Lung (tissue), 13 donors: ENCODE data around the gene HLA-DMB. TPM values are rescaled to one million over a fixed set of nuclear protein-coding genes. Genes with fewer than 3 reads are reported as not detected.

ENCODE experiments used
- ATAC-seq: fragments of 200-7000 bp; cut with Tn5 transposase; one replicate; pipeline ENCODE4 v1.9.1; 2020; ENCODE audit warnings: moderate number of reproducible peaks; ENCODE audit not compliant: insufficient read depth, low FRiP score
- DNase-seq, 3 donors: peaks; one replicate each; pipeline ENCODE4 v3.0.0-alpha.2; 2013 to 2017
- H3K27ac ChIP-seq, 2 donors: one replicate each; pipeline ENCODE4 v1.5.1; 2013; ENCODE audit warnings: mild to moderate bottlenecking in 2 of 2, moderate library complexity in 2 of 2, control low read depth in 1 of 2, inconsistent platforms in 1 of 2, low read depth in 1 of 2, low read length in 1 of 2
- H3K27me3 ChIP-seq, 3 donors: one replicate each; pipeline ENCODE4 v1.5.1; 2013; ENCODE audit warnings: low read length in 2 of 3; ENCODE audit not compliant: control insufficient read depth in 3 of 3, insufficient read depth in 3 of 3
- H3K36me3 ChIP-seq, 4 donors: one replicate each; pipeline ENCODE4 v1.5.1; 2013; ENCODE audit warnings: low read length in 4 of 4, mild to moderate bottlenecking in 1 of 4, moderate library complexity in 1 of 4; ENCODE audit not compliant: control insufficient read depth in 4 of 4, insufficient read depth in 4 of 4
- H3K4me1 ChIP-seq, 5 donors: one replicate each; pipeline ENCODE4 v1.5.1; 2013; ENCODE audit warnings: low read length in 5 of 5, mild to moderate bottlenecking in 2 of 5, moderate library complexity in 1 of 5; ENCODE audit not compliant: control insufficient read depth in 5 of 5, insufficient read depth in 5 of 5
- H3K4me3 ChIP-seq: one replicate; pipeline ENCODE4 v1.5.1; 2013; ENCODE audit warnings: mild to moderate bottlenecking, control low read depth, moderate library complexity
- H3K9ac ChIP-seq, 2 donors: one replicate each; pipeline ENCODE4 v1.5.1; 2013; ENCODE audit warnings: low read length in 2 of 2, control low read depth in 1 of 2; ENCODE audit not compliant: insufficient read depth in 1 of 2
- H3K9me3 ChIP-seq, 4 donors: one replicate each; pipeline ENCODE4 v1.5.1; 2013; ENCODE audit warnings: low read length in 3 of 4, mild to moderate bottlenecking in 1 of 4, moderate library complexity in 1 of 4; ENCODE audit not compliant: control insufficient read depth in 4 of 4, insufficient read depth in 3 of 4
- CTCF ChIP-seq: IDR thresholded peaks from 2 replicates; pipeline ENCODE4 v1.5.1; 2012; ENCODE audit warnings: mild to moderate bottlenecking; ENCODE audit errors: control extremely low read depth, extremely low read depth
- WGBS, 2 donors: extraction: QIAGEN DNeasy Blood & Tissue Kit; methylation state at CpG; one replicate each; pipeline ENCODE4 v1.1.7; 2013; 5-methylcytosine and 5-hydroxymethylcytosine counted together
- polyA plus RNA-seq, 2 donors: library from polyadenylated mRNA; stranded (reverse); fragments of 200-250 nt; gene quantifications; one replicate each; pipeline ENCODE4 v1.2.1, GENCODE V29; 2013
- small RNA-seq: library from RNA; depleted of rRNA; stranded (forward); fragments of <200 nt; gene quantifications from one replicate; pipeline ENCODE3, GENCODE V24; 2014; ENCODE audit warnings: low replicate concordance
- total RNA-seq, 2 donors: library from RNA; depleted of rRNA in 1 of 2; stranded (reverse); fragments of >200 nt in 1 of 2; gene quantifications; one replicate each; pipeline ENCODE4 v1.2.1, GENCODE V29; 2014 to 2021
- donor health status: control.
- donor health status: control.
- donor health status: Bipolar disorder and iron deficiency.
- donor health status: healthy.
- donor health status: DM: yes; HTN: yes; CAD: no.

HLA-DMB gene
- total and polyA plus RNA-seq, 4 donors: 42.3 to 76.7 (median 51.1) TPM

DNA sequence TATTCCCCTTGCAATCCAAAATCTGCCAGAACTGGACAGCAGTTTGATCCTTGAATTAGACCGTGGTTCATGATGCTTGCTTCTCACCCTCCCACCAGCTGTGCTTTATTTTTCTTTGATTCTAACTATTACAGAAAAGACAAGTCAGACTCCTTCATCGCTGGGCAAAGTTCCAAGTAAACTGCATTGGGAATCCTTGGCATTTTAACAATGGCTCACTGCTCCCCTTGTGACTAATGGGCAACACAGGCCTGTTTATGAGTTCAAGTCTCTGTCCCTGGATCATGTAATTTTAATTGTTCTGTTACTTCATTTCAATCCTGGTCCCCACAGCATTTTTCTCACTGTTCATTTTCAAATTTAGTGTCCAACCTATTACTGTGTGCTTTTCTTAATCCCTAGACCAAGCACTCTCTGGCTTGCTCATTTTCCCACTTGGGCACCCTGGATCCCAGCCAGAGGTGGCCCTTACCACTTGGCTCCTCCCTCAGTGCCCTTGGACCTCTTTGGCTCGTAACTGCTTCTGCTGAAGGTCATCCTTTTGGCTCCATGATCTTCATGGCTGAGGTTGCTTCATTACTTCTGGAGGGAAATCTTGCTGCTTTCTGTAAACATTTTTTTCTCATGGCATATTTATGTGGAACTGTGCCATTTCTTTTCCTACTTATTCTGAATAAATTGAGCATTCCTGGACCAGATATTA lies 54.0 kb downstream of the HLA-DMB start:
- H3K36me3 ChIP-seq: no peaks in the 10 kb centered on the region
- no peak for ATAC-seq

GRCh38 chr6:32885698-32886286 lies 55.0 kb downstream of the HLA-DMB start:
- H3K9me3 ChIP-seq: no peaks in the 10 kb centered on the region
- H3K27me3 ChIP-seq: peaks cover 0 to 23% (median 17%) of the 10 kb centered on the region in 3 donors
- H3K4me1 ChIP-seq: peaks cover 0 to 13% (median 2%) of the 10 kb centered on the region in 5 donors
- WGBS, 2 donors: 45 to 54% methylated on average over 4 of the region's 4 CpGs
- no peaks in the 10 kb centered on the region for H3K36me3 ChIP-seq
- DNase-seq: peak in 2 of 3 donors; percentile 84 to 89
- H3K27ac ChIP-seq: no peak overlapping the region
- no peak overlapping the region for H3K4me3 ChIP-seq
- no peak for ATAC-seq
- H3K9ac ChIP-seq: no peak overlapping the region
- TF ChIP-seq CTCF: peak; percentile 75

More for the DNA sequence above, 54.0 kb downstream of the HLA-DMB start:
- Histone ChIP-seq H3K4me1 (peaks cover 0 to 13% (median 2%) of the 10 kb centered on the region in 5 donors), H3K9me3 (no peaks in the 10 kb centered on the region), H3K9ac (no peak overlapping the region), H3K4me3 (no peak overlapping the region), H3K27ac (no peak overlapping the region), H3K27me3 (peaks cover 0 to 14% (median 8%) of the 10 kb centered on the region in 3 donors)
- no peak for TF ChIP-seq CTCF
- peak; percentile 24 to 65 (median 51) for DNase-seq
- WGBS, 2 donors: 55 to 74% methylated on average over 3 of the region's 3 CpGs

Small RNA genes within 50 kb of the gene (small RNA-seq; reads per million reads assigned to genes)
- gene HLA-Z: not detected

Other genes starting within 250 kb of the HLA-DMB start
- 10 to 100 TPM in 1 of 2 donors, 1 to 10 TPM in 1; 1.8 to 15.3 TPM for gene HLA-DQA2, start 199.6 kb downstream of the HLA-DMB start, total RNA-seq
- gene HLA-DQA2, start 199.6 kb downstream of the HLA-DMB start, polyA plus RNA-seq: under 1 TPM; 0.22 to 0.86 TPM
- gene HLA-DQB2, start 177.5 kb downstream of the HLA-DMB start, total RNA-seq: 10 to 100 TPM in 1 of 2 donors, not detected in 1; 56.3 TPM
- gene HLA-DQB2, start 177.5 kb downstream of the HLA-DMB start, polyA plus RNA-seq: 1 to 10 TPM in 1 of 2 donors, under 1 TPM in 1; 0.74 to 1.9 TPM
- 1 to 10 TPM; 1.3 to 1.4 TPM for gene HLA-DOB, start 124.0 kb downstream of the HLA-DMB start, total RNA-seq
- gene HLA-DOB, start 124.0 kb downstream of the HLA-DMB start, polyA plus RNA-seq: 1 to 10 TPM; 1.2 to 2.7 TPM
- 10 to 100 TPM; 15.2 to 63.2 TPM for gene TAP2, start 102.3 kb downstream of the HLA-DMB start, total RNA-seq
- 10 to 100 TPM; 25.3 to 58.7 TPM for gene TAP2, start 102.3 kb downstream of the HLA-DMB start, polyA plus RNA-seq
- gene PSMB8, start 97.0 kb downstream of the HLA-DMB start, total RNA-seq: 10 to 100 TPM; 40.4 to 79.0 TPM
- 100 to 1,000 TPM; 132 to 216 TPM for gene PSMB8, start 97.0 kb downstream of the HLA-DMB start, polyA plus RNA-seq
- 10 to 100 TPM; 32.6 to 52.1 TPM for gene TAP1, start 87.3 kb downstream of the HLA-DMB start, total RNA-seq
- gene TAP1, start 87.3 kb downstream of the HLA-DMB start, polyA plus RNA-seq: 100 to 1,000 TPM in 1 of 2 donors, 10 to 100 TPM in 1; 63.6 to 181 TPM
- 10 to 100 TPM; 14.4 to 56.6 TPM for gene PSMB9, start 86.8 kb downstream of the HLA-DMB start, total RNA-seq
- 100 to 1,000 TPM in 1 of 2 donors, 10 to 100 TPM in 1; 67.2 to 183 TPM for gene PSMB9, start 86.8 kb downstream of the HLA-DMB start, polyA plus RNA-seq
- gene HLA-DMA, start 12.1 kb upstream of the HLA-DMB start, total RNA-seq: 100 to 1,000 TPM in 1 of 2 donors, 10 to 100 TPM in 1; 76.8 to 130 TPM
- 100 to 1,000 TPM; 106 to 240 TPM for gene HLA-DMA, start 12.1 kb upstream of the HLA-DMB start, polyA plus RNA-seq
- gene BRD2, start 27.6 kb upstream of the HLA-DMB start, total RNA-seq: 100 to 1,000 TPM; 178 TPM
- 100 to 1,000 TPM; 114 to 117 TPM for gene BRD2, start 27.6 kb upstream of the HLA-DMB start, polyA plus RNA-seq
- gene HLA-DOA, start 68.6 kb upstream of the HLA-DMB start, total RNA-seq: 10 to 100 TPM; 20.7 to 26.4 TPM
- gene HLA-DOA, start 68.6 kb upstream of the HLA-DMB start, polyA plus RNA-seq: 10 to 100 TPM in 1 of 2 donors, 1 to 10 TPM in 1; 4.6 to 12.8 TPM
- 100 to 1,000 TPM in 1 of 2 donors, 10 to 100 TPM in 1; 96.2 to 321 TPM for gene HLA-DPA1, start 132.6 kb upstream of the HLA-DMB start, total RNA-seq
- 100 to 1,000 TPM; 105 to 184 TPM for gene HLA-DPA1, start 132.6 kb upstream of the HLA-DMB start, polyA plus RNA-seq
- gene HLA-DPB1, start 135.0 kb upstream of the HLA-DMB start, total RNA-seq: 100 to 1,000 TPM in 1 of 2 donors, 10 to 100 TPM in 1; 69.8 to 235 TPM
- gene HLA-DPB1, start 135.0 kb upstream of the HLA-DMB start, polyA plus RNA-seq: 100 to 1,000 TPM; 170 to 240 TPM